Measurements from ENCODE around the gene MAP4K4. TPM values are rescaled to one million over a fixed set of nuclear protein-coding genes. Genes with fewer than 3 reads are reported as not detected.

MAP4K4 gene
- total RNA-seq, 1 experiment from 2014 or later = 58.7 TPM

DNA sequence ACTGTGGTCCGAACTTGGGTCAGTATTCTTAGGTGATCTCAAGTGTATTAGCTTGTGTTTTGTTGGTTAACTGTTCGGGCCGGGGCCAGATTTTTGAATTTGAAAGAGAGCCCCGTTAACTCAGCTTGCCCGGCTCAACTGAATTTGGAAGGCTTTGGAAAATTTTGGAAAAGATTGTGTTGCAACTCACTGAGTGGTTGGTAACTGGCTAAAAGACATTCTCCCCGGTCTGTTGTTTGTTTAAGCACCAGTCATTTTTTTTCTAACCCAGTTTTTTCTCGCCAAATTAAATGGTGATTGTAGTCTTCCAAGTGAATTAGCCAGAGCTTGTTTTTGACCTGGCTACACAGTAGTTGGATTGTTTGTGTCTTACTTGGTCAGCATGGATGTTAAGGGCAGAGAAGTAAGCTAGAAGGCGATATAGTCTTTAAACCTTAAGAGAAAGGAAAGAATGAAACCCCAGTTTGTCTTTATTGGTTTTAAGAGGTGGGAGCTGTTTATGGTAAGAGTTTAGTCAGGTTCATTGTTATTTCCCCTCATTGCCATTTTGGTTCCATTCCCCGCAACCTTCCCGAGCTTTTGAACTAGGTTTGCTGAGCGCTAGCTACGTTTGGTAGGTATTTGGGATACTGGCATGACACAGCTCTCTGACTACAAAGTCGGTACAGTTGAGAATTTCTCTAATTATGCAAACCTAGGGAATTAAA, 2.4 kb downstream of the MAP4K4 start:
- no peaks in the 10 kb centered on the region; the same call in 1 of the 2 replicates for H3K36me3 ChIP-seq (replicated peaks; ENCODE audit: control insufficient read depth, insufficient read depth, low read length)
- peak overlapping the region; percentile 75 for H3K4me3 ChIP-seq (ENCODE audit: insufficient read depth, low read depth, low read length)
- H3K27me3 ChIP-seq (ENCODE audit: control insufficient read depth, insufficient read depth, low read length) = no peaks in the 10 kb centered on the region
- no peak for DNase-seq

DNA sequence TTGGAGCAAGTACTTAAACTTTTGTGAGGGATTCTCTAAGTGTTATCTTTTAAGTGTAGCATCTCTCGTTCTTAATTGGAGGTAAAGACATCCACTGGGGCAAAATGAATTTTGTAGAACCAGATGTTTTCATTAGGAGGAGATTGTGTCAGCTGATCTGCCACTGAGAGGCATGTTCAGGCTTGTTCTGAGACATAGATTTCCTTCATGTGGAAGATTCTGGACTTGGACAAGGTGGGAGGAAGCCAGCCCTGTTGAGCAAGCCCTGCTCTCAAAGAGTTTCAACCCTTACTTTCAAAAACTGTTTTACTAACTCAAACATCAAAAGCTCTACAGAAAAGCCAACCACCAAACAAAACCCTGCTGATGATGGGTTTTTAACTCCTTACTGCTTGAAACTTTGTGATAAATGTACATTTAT, 6.5 kb downstream of the MAP4K4 start:
- no peak overlapping the region for H3K4me3 ChIP-seq (ENCODE audit: insufficient read depth, low read depth, low read length)
- H3K36me3 ChIP-seq (replicated peaks; ENCODE audit: control insufficient read depth, insufficient read depth, low read length) = no peaks in the 10 kb centered on the region; the same call in 1 of the 2 replicates
- no peaks in the 10 kb centered on the region for H3K27me3 ChIP-seq (ENCODE audit: control insufficient read depth, insufficient read depth, low read length)
- no peak for DNase-seq

DNA sequence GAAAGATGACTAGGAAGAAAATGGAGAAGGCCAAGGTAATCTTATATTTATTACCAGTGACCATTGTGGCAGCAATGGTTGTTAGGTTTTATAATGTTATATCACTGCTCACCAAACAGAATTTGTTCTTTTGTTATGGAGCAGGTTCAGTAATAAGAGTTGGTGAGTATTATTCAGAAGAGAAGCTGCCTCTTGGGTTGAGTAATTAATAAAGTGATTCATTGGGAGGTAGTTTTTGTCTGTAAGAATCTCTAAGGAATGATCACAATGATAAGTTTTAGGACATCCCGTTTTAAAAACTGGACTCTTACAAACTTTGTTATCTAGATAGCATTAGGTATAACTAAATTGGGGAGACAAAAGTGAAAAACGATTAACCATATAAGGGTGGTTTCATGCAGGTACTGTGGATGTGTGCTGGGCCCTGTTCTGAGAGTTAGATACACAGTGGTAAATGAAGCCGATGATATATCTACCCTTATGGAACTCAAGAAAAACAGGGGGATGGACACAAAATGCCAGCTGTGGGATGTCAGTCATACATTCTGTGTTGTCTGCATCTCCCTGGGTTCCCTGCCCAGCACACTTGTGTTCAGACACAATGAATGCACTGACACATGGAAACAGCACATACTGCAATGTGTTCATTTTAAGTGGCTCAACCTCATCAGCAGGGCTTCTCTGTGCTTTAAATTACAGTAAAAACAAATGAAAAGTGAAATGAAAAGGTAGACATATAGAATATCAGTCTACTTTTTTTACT, 7.5 kb downstream of the MAP4K4 start:
- no peaks in the 10 kb centered on the region; the same call in 1 of the 2 replicates for H3K36me3 ChIP-seq (replicated peaks; ENCODE audit: control insufficient read depth, insufficient read depth, low read length)
- no peak overlapping the region for H3K4me3 ChIP-seq (ENCODE audit: insufficient read depth, low read depth, low read length)
- H3K27me3 ChIP-seq (ENCODE audit: control insufficient read depth, insufficient read depth, low read length) = no peaks in the 10 kb centered on the region
- DNase-seq = no peak

GRCh38 chr2:101706121-101706818, 8.8 kb downstream of the MAP4K4 start:
- Histone ChIP-seq H3K4me3 (ENCODE audit: insufficient read depth, low read depth, low read length) (no peak overlapping the region), H3K36me3 (replicated peaks; ENCODE audit: control insufficient read depth, insufficient read depth, low read length) (peaks cover 1% of the 10 kb centered on the region), H3K27me3 (ENCODE audit: control insufficient read depth, insufficient read depth, low read length) (no peaks in the 10 kb centered on the region)
- no peak for DNase-seq

- H3K27me3 ChIP-seq (ENCODE audit: control insufficient read depth, insufficient read depth, low read length) = no peaks in the 10 kb centered on the region
- H3K36me3 ChIP-seq (replicated peaks; ENCODE audit: control insufficient read depth, insufficient read depth, low read length) = peaks cover 1% of the 10 kb centered on the region
- no peak for DNase-seq
These were observed 9.3 kb downstream of the MAP4K4 start for GRCh38 chr2:101706819-101707177.

DNA sequence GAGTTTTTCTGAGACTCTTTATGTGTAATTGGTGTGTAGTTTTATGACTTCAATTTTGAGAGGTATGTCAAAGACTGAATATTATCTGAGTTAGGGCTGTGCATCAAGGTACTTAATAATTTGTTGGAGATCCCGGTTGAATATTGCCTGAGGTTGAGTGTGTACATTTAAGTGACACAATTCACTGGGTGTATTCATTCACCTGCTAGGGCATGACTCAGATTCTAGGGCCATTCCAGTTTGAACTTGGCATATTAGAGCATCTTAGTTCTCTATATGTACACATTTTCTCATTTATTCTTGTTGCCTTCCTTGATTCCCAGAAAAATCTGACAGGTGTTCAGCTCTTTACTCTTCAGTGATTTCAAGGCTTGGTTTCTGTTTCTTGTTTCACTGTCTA, 12.5 kb downstream of the MAP4K4 start:
- no peaks in the 10 kb centered on the region for H3K27me3 ChIP-seq (ENCODE audit: control insufficient read depth, insufficient read depth, low read length)
- H3K4me3 ChIP-seq (ENCODE audit: insufficient read depth, low read depth, low read length) = no peak overlapping the region
- H3K36me3 ChIP-seq (replicated peaks; ENCODE audit: control insufficient read depth, insufficient read depth, low read length) = peaks cover 1% of the 10 kb centered on the region; the same call in 1 of the 2 replicates
- DNase-seq = no peak

More at GRCh38 chr2:101706819-101707177, 9.3 kb downstream of the MAP4K4 start:
- H3K4me3 ChIP-seq (ENCODE audit: insufficient read depth, low read depth, low read length) = no peak overlapping the region

GRCh38 chr2:101710471-101711318, 13.2 kb downstream of the MAP4K4 start:
- Histone ChIP-seq H3K27me3 (ENCODE audit: control insufficient read depth, insufficient read depth, low read length) (no peaks in the 10 kb centered on the region), H3K36me3 (replicated peaks; ENCODE audit: control insufficient read depth, insufficient read depth, low read length) (peaks cover 1% of the 10 kb centered on the region; the same call in 1 of the 2 replicates), H3K4me3 (ENCODE audit: insufficient read depth, low read depth, low read length) (no peak overlapping the region)
- no peak for DNase-seq

GRCh38 chr2:101714118-101714517, 16.6 kb downstream of the MAP4K4 start:
- Histone ChIP-seq H3K27me3 (ENCODE audit: control insufficient read depth, insufficient read depth, low read length) (no peaks in the 10 kb centered on the region), H3K4me3 (ENCODE audit: insufficient read depth, low read depth, low read length) (no peak overlapping the region), H3K36me3 (replicated peaks; ENCODE audit: control insufficient read depth, insufficient read depth, low read length) (peaks cover 1% of the 10 kb centered on the region; the same call in 1 of the 2 replicates)
- no peak for DNase-seq

DNA sequence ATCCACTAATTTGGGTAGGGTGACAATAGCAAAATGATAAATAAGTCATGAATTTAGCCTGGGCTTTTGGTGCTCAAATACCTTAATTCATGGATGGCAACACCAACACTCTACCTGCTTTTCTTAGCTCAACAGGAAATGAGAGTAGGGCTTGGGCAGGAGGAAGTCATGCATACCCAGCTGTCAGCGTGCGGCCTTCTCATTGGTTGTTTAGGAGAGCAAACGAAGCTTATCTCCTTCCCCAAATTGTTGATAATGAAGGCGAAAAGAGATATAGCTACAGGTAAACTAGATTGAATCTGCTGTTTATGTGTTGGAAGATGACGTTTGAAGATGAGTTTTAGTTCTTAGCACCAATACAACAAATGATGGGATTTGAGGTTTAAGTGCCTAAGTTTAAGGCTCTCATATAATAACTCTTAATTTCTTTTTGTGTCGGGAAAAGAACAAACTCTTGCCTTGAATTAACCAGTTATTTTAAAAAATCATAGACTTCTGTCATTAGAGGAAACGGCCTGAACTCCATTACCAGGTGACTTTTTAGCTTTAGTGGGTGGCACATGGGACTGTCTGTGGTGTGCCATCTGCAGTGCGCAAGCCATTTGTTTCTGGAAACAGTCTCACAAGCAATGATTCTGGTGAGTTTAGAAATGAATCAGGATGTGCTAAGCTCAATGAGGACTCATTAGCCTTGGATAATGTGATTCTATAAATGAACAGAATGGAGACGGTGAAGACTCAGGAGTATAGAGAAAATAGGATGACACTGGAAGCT, 19.8 kb downstream of the MAP4K4 start:
- Histone ChIP-seq H3K36me3 (replicated peaks; ENCODE audit: control insufficient read depth, insufficient read depth, low read length) (no peaks in the 10 kb centered on the region), H3K4me3 (ENCODE audit: insufficient read depth, low read depth, low read length) (no peak overlapping the region), H3K27me3 (ENCODE audit: control insufficient read depth, insufficient read depth, low read length) (no peaks in the 10 kb centered on the region)
- DNase-seq = no peak

DNA sequence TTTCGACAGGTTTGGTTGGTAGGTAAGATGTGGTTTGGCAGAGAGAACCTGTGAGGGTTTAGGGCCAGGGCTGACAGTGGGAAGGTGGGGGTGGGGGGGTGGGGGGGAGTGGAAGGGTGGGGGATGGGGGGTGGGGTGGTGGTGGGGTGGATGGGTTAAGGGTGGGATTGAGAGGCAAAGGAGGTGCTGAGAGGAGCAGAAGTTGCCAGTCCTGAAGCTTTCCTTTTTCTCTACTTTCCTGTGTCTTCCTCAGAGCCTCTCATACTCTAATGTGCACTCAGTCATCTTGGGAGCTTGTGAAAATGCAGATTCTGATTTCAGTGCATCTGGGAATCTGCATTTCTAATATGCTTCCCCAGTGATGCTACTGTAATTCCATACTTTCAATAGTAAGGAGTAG, 21.0 kb downstream of the MAP4K4 start:
- no peaks in the 10 kb centered on the region for H3K27me3 ChIP-seq (ENCODE audit: control insufficient read depth, insufficient read depth, low read length)
- DNase-seq = no peak
- H3K36me3 ChIP-seq (replicated peaks; ENCODE audit: control insufficient read depth, insufficient read depth, low read length) = no peaks in the 10 kb centered on the region
- no peak overlapping the region for H3K4me3 ChIP-seq (ENCODE audit: insufficient read depth, low read depth, low read length)

DNA sequence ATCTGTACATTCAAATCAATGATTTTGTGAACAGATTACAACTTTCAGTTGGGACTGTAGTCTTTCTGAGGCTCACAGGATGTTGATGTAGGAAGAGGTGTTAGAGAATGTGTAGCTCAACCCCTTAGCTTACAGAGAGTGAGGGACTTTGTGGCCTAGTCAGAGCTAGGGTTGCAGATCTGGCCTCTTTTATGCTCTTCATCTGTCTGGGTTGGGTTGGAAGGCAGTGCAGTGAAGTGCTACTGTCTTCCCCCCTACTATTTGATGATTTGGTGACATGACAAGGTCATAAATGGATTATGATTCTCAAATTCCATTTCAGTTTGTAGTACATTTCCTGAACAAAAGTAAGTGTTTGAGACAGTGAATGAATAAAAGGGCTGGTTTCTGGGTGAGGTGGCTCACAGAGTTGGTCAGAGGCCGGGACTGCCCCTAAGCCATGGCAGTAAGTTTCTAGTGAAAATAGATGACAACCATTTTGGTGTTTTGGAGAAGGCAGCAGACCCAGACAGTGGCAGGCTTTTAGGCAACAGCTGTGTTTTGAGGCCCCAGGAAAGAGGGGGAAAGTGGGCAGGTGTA, 21.6 kb downstream of the MAP4K4 start:
- no peaks in the 10 kb centered on the region for H3K36me3 ChIP-seq (replicated peaks; ENCODE audit: control insufficient read depth, insufficient read depth, low read length)
- no peak for DNase-seq
- no peaks in the 10 kb centered on the region for H3K27me3 ChIP-seq (ENCODE audit: control insufficient read depth, insufficient read depth, low read length)
- no peak overlapping the region for H3K4me3 ChIP-seq (ENCODE audit: insufficient read depth, low read depth, low read length)

DNA sequence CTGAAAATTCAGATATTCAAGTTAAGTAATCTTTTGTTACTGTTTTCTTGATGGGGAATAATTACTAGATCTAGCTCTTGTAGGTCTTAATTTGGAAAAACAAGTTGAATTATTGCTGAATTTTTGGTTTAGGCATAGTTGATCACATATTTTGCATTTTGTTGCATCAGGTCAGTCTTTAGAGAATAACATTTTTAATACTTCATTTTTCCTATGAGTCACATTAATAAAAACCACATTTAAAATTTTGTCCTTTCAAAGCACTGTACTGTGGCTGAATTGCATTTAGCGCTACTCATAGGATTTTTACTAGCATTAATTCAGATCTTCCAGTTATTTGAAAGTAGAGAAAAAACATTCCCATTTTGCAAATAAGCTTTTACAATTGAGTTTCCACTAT, 23.2 kb downstream of the MAP4K4 start:
- Histone ChIP-seq H3K27me3 (ENCODE audit: control insufficient read depth, insufficient read depth, low read length) (no peaks in the 10 kb centered on the region), H3K4me3 (ENCODE audit: insufficient read depth, low read depth, low read length) (no peak overlapping the region), H3K36me3 (replicated peaks; ENCODE audit: control insufficient read depth, insufficient read depth, low read length) (no peaks in the 10 kb centered on the region)
- DNase-seq = no peak

DNA sequence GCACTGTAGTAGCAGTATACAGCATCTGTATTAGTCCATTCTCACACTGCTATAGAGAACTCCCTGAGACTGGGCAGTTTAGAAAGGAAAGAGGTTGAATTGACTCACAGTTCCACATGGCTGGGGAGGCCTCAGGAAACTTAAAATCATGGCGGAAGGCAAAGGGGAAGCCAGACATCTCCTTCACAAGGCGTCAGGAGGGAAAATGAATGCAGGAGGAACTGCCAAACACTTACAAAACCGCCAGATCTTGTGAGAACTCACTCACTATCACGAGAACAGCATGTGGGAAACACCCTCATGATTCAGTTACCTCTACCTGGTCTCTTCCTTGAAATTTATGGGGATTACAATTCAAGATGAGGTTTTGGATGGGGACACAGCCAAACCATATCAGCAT, 25.4 kb downstream of the MAP4K4 start:
- no peak for DNase-seq
- no peaks in the 10 kb centered on the region for H3K27me3 ChIP-seq (ENCODE audit: control insufficient read depth, insufficient read depth, low read length)
- no peak overlapping the region for H3K4me3 ChIP-seq (ENCODE audit: insufficient read depth, low read depth, low read length)
- no peaks in the 10 kb centered on the region for H3K36me3 ChIP-seq (replicated peaks; ENCODE audit: control insufficient read depth, insufficient read depth, low read length)
